GM15510 (cell line): ENCODE measurements around the gene NHS.

Experiments
- POLR2A ChIP-seq: IDR thresholded peaks from 3 replicates; pipeline ENCODE4 v1.6.1; 2011; ENCODE audit warnings: borderline replicate concordance; ENCODE audit not compliant: insufficient read length; ENCODE audit errors: extremely low read depth

NHS gene

DNA sequence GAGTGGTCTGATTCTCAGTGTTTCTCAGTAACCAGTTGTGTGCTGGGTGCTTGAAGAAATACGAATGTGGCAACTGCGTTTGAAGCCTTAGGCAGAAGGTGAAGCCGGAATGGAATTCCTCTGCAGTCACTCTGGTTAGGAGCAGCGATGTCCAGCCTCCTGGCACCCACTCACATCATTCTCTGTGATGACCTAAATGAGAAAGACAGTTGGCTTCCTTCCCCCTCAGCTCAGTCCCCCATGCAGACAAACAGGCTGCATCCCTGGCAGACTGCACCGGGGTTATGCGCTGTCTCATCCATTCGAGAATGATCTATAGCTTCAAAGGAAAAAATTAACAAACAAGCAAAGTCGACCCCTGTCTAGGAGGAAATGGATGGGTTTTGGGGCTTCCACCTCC lies 192.2 kb downstream of the NHS start:
- TF ChIP-seq POLR2A, result no peak

DNA sequence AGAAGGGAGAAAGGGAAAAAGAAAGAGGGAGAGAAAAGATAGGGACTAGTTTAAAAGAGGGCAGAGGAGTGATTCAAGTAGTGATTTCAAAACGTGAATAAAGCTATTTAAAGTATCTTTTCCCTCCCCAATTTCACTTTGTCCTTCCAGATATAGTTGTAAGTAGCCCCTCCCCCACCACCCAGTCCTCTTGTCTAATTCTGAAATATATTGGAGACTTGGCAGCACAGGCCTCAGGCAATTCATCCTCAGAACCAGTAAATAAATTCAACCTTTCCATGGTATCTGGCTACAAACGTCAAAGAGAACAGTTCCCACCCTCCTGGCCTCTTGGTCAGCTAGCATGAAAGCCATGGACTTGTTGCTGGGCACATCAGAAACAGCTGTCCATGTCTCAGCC lies 192.8 kb downstream of the NHS start:
- TF ChIP-seq POLR2A, result no peak

GRCh38 chrX:17579026-17579425 lies 204.0 kb downstream of the NHS start:
- no peak for TF ChIP-seq POLR2A

- TF ChIP-seq POLR2A, result no peak
Observed at GRCh38 chrX:17580539-17581152, 205.6 kb downstream of the NHS start.

DNA sequence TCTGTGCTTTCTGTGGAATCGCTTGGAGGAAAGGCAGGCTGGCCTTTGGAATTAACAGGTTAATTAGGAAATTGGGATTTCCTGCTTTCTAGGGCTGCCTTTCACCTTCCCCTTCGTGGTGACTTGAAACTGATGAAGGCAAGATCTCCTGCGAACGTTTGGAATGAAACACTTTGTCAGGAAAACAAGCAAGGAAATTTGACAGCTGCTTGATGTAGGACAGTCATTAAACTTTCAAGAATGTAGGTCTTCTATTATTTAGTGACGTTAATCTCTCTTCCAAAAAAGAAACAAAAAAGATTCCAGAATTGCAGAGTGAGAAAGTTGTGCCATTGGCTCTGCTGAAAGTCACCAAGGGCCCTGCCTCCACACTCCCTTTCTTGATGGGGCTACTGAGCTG lies 206.6 kb downstream of the NHS start:
- no peak for TF ChIP-seq POLR2A

DNA sequence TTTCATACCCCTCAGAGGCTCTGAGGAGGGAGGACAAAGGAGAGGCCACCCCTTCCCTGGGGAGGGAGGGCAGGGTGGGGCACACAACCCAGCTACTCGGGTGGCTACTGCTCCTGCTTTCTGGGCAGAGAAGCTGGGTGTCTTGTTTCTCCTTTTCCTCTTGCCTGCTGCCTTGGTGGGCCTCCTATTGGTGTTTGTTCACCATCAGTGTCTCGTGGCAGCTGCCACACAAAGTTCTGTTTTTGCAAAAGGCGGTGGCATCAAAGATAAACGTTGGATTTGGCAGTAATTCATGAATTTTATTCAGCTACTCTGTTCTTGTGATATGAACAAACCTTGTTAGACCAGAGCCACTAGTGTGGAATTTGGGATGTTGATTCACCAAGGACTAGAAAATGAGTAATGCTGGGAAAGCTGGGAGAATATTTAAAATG lies 209.3 kb downstream of the NHS start:
- TF ChIP-seq POLR2A, result no peak

DNA sequence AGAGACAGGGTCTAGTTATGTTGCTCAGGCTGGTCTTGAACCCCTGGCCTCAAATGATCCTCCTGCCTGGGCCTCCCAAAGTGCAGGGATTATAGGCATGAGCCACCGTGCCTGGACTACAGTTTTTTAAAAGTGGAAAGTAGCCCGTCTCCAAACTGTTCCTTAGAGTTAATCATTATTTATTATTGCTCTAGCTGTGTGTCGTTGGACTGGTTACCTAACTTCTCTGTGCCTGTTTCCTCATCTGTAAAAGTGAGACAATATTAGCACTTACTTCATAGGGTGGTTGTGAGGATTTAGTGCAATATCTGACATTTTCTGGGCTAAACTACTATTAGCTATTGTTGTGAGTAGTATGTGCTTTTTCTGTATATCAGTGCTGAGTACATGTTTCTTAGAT lies 210.0 kb downstream of the NHS start:
- no peak for TF ChIP-seq POLR2A

DNA sequence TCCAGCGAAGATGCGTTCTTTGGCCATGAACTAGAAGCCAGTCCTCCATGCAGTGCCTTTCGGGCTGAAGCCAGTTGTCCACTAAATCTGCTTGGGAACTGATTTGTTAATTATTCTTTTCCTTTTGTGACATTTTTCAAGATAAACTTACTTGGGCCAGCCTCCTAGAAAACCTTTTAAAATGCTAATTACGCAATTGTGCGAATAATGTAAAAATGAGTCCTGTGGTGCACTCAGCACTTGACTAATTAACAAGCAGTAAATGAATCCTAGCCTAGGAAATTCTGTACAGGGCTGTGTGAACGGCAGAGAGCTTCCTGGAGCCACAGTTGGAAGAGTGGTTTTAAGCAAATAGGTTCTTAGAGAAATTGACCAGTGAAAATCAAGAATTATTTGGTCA lies 212.4 kb downstream of the NHS start:
- no peak for TF ChIP-seq POLR2A

DNA sequence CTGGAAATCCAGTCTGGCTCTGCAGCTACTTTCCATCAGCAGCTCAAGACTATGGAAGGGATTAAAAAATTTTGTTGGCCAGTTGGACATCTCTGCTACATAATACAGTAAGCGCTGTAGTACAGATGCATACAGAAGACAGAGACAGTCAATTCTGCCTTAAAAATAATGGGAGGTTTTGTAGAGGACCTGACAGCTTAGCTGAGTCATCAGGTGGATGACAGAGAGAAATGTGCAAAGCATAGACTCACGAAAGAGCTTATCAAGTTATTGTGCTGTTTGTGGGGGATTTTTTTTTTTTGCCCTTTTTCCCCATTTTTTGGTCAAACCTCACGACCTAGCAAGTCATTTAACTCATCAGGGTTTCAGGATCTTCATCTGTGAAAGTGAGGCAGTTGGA lies 213.3 kb downstream of the NHS start:
- no peak for TF ChIP-seq POLR2A

DNA sequence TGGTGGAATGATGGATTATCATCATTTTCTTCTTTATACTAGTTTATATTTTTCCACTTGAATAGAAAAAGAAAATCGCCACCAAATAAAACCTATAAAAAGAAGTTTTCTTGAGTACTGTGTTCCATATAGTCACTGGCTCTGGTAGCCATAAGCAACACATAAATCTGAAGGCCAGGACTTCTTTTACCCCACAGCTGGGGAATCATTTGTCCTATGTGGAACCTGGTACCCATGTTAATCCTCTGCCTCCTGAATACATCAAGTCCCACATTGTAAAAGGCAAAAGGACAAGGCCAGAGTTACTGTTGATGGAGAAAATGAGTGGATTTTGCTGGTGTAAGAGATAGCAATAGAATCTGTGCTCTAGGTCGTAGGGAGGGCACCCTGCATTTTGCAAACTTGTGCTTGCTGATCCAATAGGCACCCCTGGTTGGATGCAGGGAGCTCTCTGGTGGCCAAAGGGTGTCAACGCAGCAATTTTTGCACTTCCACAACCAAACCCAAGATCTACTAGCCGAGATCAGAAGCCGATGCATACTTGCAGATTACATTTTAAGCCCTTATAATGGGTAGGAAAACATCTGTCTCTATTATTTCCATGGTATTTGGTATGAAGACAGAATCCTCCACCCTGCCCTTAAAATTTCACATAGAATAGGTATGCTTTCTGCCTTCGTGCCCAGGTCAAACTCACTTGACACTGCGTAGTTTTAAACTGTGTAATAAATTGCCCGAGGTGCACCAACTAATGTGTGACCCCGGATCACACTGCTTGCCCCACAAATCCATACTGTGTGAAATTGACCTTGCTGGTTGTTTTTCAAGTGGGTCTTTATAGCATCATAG lies 216.1 kb downstream of the NHS start:
- TF ChIP-seq POLR2A, result no peak

DNA sequence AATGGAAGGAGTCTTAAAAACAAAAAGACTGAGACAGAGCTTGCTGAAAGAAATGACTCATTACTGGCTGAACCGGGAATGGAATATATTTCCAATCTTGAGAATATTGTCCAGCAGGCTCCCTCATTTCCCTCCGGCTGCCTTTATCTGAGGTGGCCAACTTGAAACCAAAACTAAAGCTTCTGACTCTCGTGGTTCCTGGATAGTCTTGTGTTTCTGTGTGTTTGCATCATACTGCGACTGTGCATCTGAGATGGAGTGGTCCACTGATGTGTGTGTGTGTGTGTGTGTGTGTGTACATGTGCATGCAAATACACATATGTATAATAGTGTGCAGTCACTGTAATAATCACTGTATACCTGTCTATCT lies 216.7 kb downstream of the NHS start:
- no peak for TF ChIP-seq POLR2A

GRCh38 chrX:17592117-17592516 lies 217.1 kb downstream of the NHS start:
- TF ChIP-seq POLR2A, result no peak

DNA sequence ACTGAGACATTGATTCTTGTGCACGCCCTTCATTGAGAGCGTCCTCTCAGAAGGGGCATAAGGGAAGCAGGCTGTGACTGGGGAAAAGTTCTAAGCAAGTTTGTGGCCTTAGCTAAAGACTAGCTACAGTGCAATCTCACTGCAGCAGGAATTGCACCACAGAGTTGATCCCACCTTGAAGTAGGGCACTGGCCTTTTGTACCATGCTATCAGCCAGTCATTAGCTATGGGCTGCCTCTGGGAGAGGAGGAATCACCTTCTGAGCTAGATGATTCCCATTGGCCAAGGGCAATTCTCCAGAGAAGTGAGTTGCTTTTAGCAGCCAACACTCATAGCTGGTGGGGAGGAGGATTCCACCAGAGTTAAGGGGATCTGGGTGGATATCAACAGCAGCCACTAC lies 219.7 kb downstream of the NHS start:
- no peak for TF ChIP-seq POLR2A

DNA sequence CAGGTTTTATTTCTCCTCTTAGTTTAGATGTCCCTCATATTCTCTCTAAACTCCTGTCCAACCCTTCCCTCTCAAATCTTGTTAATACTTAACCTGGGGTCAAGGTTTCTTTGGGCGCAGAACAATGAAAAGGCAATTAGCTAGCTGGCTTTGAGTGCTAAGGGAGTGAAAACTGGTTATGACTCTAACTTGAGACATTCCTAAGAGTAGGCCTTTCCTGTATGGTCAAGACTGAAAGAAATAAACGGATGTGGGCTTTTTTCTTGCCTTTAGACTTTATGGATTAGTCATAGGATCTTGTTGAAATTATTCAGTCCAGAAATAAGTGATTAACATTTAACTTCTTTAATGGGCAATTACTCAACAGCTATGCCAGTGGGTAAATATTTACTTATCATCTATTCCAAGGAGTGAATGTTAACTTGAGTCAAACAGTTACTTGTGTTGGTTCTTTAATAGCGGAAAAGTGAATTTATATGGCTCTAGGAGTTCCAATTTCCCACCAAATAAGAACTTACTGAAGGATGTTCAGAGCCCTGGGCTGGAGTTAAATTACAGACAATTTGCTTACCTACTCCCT lies 220.5 kb downstream of the NHS start:
- TF ChIP-seq POLR2A, result no peak

GRCh38 chrX:17596061-17596460 lies 221.1 kb downstream of the NHS start:
- no peak for TF ChIP-seq POLR2A
